Esophagus muscularis mucosa (tissue), 4 donors: ENCODE data around the gene BIRC6. TPM values are rescaled to one million over a fixed set of nuclear protein-coding genes. Genes with fewer than 3 reads are reported as not detected.

Experiments used
- DNase-seq: peaks from one replicate; pipeline ENCODE4 v3.0.0-alpha.2; 2017; ENCODE audit errors: extremely low spot score
- H3K27ac ChIP-seq, 4 donors: fragments of 200-600 bp; sonication (generic); replicated peaks in 1 of 4; 1 replicate in 3 of 4; 2 replicates in 1 of 4; pipeline ENCODE4 v1.5.1; 2016 to 2019; ENCODE audit warnings: mild to moderate bottlenecking in 1 of 4
- H3K27me3 ChIP-seq, 4 donors: fragments of 200-600 bp; sonication (generic); one replicate each; pipeline versions ENCODE4 v1.5.1 to v1.6.0; 2016 to 2019
- H3K36me3 ChIP-seq, 4 donors: fragments of 200-600 bp; sonication (generic); one replicate each; pipeline ENCODE4 v1.5.1; 2016 to 2019
- H3K4me1 ChIP-seq, 4 donors: fragments of 200-600 bp; sonication (generic); one replicate each; pipeline ENCODE4 v1.5.1; 2016 to 2019
- H3K4me3 ChIP-seq, 4 donors: fragments of 200-600 bp; sonication (generic); 1 replicate in 2 of 4; 2 replicates in 2 of 4; pipeline ENCODE4 v1.5.1; 2016 to 2019; ENCODE audit warnings: mild to moderate bottlenecking in 4 of 4, moderate library complexity in 1 of 4
- H3K9me3 ChIP-seq, 4 donors: fragments of 200-600 bp; sonication (generic); 1 replicate in 3 of 4; 2 replicates in 1 of 4; pipeline ENCODE4 v1.5.1; 2016 to 2019
- EP300 ChIP-seq: sonication (generic); formaldehyde crosslinking; IDR thresholded peaks from one replicate; pipeline ENCODE4 v1.6.1; 2017; ENCODE audit warnings: antibody characterized with exemption
- POLR2A ChIP-seq: fragments of 450-650 bp; IDR thresholded peaks from one replicate; pipeline ENCODE4 v1.6.1; 2017; ENCODE audit warnings: antibody characterized with exemption, moderate library complexity, mild to moderate bottlenecking, low read depth
- POLR2AphosphoS5 ChIP-seq, 2 donors: sonication (generic); formaldehyde crosslinking; IDR thresholded peaks; one replicate each; pipeline ENCODE4 v1.6.1; 2017; ENCODE audit warnings: antibody characterized with exemption in 2 of 2
- WGBS: methylation state at CpG from one replicate; pipeline ENCODE4 v1.1.5; 2018; 5-methylcytosine and 5-hydroxymethylcytosine counted together
- intact Hi-C: fragments of 100-400 bp; cut with DNase I; formaldehyde crosslinking; loops from one replicate; pipeline ENCODE4 v1.15.1; 2023
- total RNA-seq, 4 donors: library from RNA; depleted of rRNA; stranded (reverse); fragments of >200 nt; gene quantifications; one replicate each; pipeline versions ENCODE4 v1.1.0 to v1.2.1, GENCODE V29; 2016
- TF ChIP-seq, protein P1 (sequence below), 3 experiments: fragments of 200-600 bp in 2 of 3; fragments of 450-650 bp in 1 of 3; sonication (generic) in 2 of 3; IDR thresholded peaks; one replicate each; pipeline ENCODE4 v1.5.1; 2017 to 2019; ENCODE audit warnings: antibody characterized with exemption in 3 of 3, mild to moderate bottlenecking in 2 of 3, moderate library complexity in 1 of 3

Gene BIRC6
- total RNA-seq, 4 donors from 2014 or later, result 74.2 to 103 (median 79.8) TPM

DNA sequence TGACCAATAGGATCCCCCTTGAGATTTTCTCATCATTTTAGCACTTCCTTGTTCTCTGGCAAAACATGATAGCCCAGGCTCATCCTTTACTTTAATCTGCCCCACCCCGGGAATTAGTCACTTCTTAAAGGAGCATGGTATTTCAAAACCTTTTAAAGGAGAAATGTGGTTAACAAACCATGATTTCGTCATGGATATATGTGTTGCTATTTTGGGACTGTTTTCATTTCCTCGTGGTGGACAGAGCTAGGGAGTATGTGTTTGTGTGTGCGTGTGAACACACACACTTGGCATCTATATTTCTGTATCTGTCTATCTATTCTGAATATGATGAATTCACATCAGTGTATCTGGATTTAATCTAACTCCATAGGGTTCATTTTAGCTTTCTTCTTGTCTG is 128.1 kb downstream of the BIRC6 start:
- Histone ChIP-seq H3K36me3 (peaks cover 11 to 92% (median 64%) of the 10 kb centered on the region in 4 donors), H3K9me3 (no peaks in the 10 kb centered on the region), H3K27me3 (no peaks in the 10 kb centered on the region), H3K27ac (no peak overlapping the region), H3K4me1 (peaks cover 0 to 13% (median 10%) of the 10 kb centered on the region in 4 donors), H3K4me3 (no peak overlapping the region)
- 41% methylated on average over 4 of the region's 4 CpGs for WGBS
- intact Hi-C loops, result no loop called here
- no peak for DNase-seq
- TF ChIP-seq, protein P1, sequence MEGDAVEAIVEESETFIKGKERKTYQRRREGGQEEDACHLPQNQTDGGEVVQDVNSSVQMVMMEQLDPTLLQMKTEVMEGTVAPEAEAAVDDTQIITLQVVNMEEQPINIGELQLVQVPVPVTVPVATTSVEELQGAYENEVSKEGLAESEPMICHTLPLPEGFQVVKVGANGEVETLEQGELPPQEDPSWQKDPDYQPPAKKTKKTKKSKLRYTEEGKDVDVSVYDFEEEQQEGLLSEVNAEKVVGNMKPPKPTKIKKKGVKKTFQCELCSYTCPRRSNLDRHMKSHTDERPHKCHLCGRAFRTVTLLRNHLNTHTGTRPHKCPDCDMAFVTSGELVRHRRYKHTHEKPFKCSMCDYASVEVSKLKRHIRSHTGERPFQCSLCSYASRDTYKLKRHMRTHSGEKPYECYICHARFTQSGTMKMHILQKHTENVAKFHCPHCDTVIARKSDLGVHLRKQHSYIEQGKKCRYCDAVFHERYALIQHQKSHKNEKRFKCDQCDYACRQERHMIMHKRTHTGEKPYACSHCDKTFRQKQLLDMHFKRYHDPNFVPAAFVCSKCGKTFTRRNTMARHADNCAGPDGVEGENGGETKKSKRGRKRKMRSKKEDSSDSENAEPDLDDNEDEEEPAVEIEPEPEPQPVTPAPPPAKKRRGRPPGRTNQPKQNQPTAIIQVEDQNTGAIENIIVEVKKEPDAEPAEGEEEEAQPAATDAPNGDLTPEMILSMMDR (IDR thresholded peaks at IDR 0.05), result no peak
- TF ChIP-seq POLR2AphosphoS5 (IDR thresholded peaks at IDR 0.05), result no peak
- TF ChIP-seq POLR2A, result no peak
- TF ChIP-seq EP300, result no peak

DNA sequence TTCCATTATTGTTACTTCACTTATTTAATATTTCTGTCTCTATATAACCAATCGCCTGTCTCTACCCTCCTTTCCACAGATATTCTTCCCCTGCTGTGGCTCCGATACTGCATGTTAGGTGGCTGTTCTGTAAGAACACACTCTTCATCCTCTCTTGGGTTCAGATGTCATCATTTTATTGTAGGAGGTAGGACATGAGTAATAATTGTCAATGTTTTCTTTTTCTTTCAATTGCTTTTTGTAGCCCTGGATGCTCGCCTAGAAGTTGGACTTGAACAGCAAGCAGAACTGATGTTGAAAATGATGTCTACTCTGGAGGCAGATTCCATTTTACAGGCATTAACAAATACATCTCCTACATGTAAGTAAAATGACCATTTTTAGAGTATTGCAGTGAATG is 128.6 kb downstream of the BIRC6 start:
- DNase-seq, result no peak
- Histone ChIP-seq H3K27me3 (no peaks in the 10 kb centered on the region), H3K4me3 (no peak overlapping the region), H3K36me3 (peaks cover 11 to 92% (median 65%) of the 10 kb centered on the region in 4 donors), H3K27ac (no peak overlapping the region), H3K4me1 (peaks cover 0 to 13% (median 10%) of the 10 kb centered on the region in 4 donors), H3K9me3 (no peaks in the 10 kb centered on the region)
- TF ChIP-seq POLR2AphosphoS5 (IDR thresholded peaks at IDR 0.05) (no peak), POLR2A (no peak), EP300 (no peak)
- TF ChIP-seq, protein P1 (IDR thresholded peaks at IDR 0.05), result no peak
- 91% methylated on average over 3 of the region's 3 CpGs for WGBS
- intact Hi-C loops, result no loop called here

DNA sequence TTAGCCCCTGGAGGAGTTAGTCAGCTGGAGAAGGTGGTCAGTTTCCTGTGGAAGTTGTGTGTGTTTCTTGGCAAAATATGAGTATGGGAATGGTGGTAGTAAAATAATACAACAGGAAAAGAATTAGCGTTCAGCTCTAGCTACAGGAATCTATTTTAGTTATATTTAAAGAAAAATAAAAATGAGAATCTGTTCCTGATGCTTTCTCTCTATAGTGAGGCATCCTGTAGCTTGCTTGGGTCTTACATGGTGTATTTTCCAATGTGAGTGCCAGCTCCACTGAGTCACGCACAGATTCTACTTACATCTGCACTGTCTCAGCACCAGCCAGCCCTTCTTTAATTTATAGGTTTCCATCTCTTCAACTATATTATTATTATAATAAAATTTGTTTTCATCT is 132.2 kb downstream of the BIRC6 start:
- no peak for DNase-seq
- peaks cover 6 to 76% (median 49%) of the 10 kb centered on the region in 4 donors for H3K36me3 ChIP-seq
- intact Hi-C loops, result no loop called here
- TF ChIP-seq POLR2A (no peak), EP300 (no peak), POLR2AphosphoS5 (IDR thresholded peaks at IDR 0.05) (no peak)
- TF ChIP-seq, protein P1 (IDR thresholded peaks at IDR 0.05), result no peak
- no peaks in the 10 kb centered on the region for H3K9me3 ChIP-seq
- peaks cover 0 to 4% (median 0%) of the 10 kb centered on the region in 4 donors for H3K4me1 ChIP-seq
- WGBS, result 90% methylated on average over 2 of the region's 2 CpGs
- no peaks in the 10 kb centered on the region for H3K27me3 ChIP-seq
- H3K4me3 ChIP-seq, result no peak overlapping the region
- no peak overlapping the region for H3K27ac ChIP-seq

DNA sequence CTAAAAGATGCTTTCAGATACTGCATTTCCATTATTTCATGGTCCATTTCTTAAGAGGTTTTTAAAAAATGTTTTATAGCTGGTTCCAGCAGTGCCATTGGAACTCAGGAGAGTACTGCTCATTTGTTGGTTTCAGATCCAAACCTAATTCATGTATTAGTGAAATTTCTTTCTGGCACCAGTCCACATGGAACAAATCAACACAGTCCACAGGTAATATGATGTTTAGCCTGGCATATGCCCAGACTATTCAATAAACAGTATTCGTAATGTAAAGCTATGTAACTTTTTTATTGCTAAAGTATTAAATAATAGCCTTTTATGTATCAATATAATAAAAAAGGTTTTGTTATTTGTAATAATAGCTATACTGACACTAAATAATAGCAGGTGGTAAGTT is 134.5 kb downstream of the BIRC6 start:
- intact Hi-C loops, result no loop called here
- 89% methylated on average over 1 of the region's 1 CpG for WGBS

More for the DNA sequence above, 134.5 kb downstream of the BIRC6 start:
- Histone ChIP-seq H3K36me3 (peaks cover 0 to 78% (median 43%) of the 10 kb centered on the region in 4 donors), H3K27me3 (no peaks in the 10 kb centered on the region), H3K4me1 (peaks cover 0 to 7% (median 0%) of the 10 kb centered on the region in 4 donors), H3K4me3 (no peak overlapping the region), H3K9me3 (no peaks in the 10 kb centered on the region), H3K27ac (no peak overlapping the region)
- no peak for DNase-seq
- TF ChIP-seq, protein P1 (IDR thresholded peaks at IDR 0.05), result no peak
- TF ChIP-seq POLR2A, result no peak
- TF ChIP-seq POLR2AphosphoS5 (IDR thresholded peaks at IDR 0.05), result no peak
- TF ChIP-seq EP300, result no peak
